ENCODE results near the gene IGF2BP3.
"Not testable (repeated sequence)": the region's sequence is repeated elsewhere in the genome, so short reads cannot be mapped to it uniquely, and the experiment has no call there.

IGF2BP3 gene

GRCh38 chr7:23470330-23471105 is at the start of gene IGF2BP3:
IGF2BP3 (minus strand) TSS chr7:23470491; CDS start chr7:23470110, 381 bp downstream.
- DNase-seq, result peak; percentile 97

- no peak for DNase-seq
Observed at GRCh38 chr7:23514755-23515154, 44.5 kb upstream of the IGF2BP3 start.

- DNase-seq, result not testable (repeated sequence)
Observed at GRCh38 chr7:23513746-23514145, 43.5 kb upstream of the IGF2BP3 start.

GRCh38 chr7:23494009-23494408 is 23.7 kb upstream of the IGF2BP3 start:
- DNase-seq, result no peak

DNA sequence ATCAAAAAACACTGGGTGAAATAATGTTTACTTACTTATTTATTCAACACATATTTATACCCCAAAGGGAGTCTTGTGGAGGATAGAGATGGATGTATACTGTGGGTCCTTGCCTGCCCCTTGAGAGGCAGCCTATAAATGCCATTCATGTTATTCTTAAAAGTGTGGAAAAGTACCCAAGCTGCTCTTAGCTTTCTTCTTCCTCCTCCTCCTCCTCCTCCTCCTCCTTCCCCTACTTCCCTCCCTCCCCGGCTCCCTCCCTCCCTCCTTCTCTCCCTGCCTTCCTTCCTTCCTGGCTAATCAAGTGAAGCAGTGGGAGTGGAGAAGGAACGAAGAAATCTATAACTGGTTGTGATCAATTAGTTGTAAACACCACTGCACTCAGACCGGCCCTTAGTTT is 21.2 kb upstream of the IGF2BP3 start:
- DNase-seq, result no peak

- DNase-seq, result no peak
Observed at GRCh38 chr7:23490357-23491135, 20.3 kb upstream of the IGF2BP3 start.

DNA sequence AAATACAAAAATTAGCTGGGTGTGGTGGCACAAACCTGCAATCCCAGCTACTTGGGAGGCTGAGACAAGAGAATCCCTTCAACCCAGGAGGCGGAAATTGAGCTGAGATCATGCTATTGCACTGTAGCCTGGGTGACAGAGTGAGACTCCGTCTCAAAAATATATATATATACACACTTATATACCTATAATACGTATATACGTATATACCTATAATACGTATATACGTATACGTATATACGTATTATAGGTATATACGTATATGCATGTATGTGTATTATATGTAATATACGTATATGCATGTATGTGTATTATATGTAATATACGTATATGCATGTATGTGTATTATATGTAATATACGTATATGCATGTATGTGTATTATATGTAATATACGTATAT is 18.4 kb upstream of the IGF2BP3 start:
- DNase-seq, result not testable (repeated sequence)

GRCh38 chr7:23487670-23488069 is 17.4 kb upstream of the IGF2BP3 start:
- no peak for DNase-seq

DNA sequence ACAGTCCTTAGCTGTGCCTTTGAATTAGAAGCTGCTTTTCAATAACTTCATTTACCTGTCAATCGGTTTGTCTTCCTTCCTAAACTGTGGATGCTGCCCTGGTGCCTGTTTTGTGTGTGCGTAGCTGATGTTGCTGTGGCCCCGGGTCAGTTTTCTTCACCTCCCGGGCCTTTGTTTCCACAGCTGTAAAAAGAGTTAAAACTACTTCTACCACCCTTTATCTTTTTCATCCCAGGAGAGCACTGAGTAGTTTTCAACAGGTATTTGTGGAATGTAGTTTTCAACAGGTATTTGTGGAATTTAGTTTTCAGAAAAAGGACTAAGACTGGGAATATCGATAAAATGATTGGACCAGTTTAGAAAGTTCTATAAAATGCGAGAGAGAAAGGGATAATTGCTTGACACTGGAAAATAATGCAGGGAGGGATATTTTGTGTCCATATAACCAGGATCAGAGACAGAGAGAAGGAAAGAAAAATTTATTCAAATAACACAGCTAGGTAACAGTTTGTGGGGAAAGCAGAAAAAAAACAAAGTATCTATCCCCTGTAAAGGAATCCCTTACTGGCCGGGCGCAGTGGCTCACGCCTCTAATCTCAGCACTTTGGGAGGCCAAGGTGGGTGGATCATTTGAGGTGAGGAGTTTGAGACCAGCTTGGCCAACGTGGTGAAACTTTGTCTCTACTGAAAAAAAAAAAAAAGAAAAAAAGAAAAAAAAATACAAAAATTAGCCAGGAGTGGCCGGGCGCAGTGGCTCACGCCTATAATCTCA is 15.9 kb upstream of the IGF2BP3 start:
- DNase-seq, result no peak

DNA sequence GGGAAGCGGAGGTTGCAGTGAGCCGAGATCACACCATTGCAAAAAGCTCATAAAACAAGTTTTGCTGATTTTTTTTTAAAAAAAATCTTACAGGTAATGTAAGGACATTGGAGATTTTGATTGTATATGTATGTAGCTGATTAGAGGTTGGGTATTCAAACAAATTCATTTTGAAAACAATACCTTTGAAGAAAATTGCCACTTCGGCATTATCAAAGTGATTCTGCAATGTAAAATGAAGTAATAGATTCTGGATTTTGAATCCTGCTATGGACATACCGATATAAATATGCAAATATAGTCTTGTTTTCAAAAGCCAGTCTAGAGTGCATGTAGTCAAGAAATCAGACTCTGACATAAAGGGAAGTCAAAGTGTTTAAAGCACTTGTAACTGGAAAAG is 12.4 kb upstream of the IGF2BP3 start:
- DNase-seq, result no peak

- DNase-seq, result no peak
Observed at GRCh38 chr7:23477962-23478866, 7.9 kb upstream of the IGF2BP3 start.

- DNase-seq, result no peak
Observed at GRCh38 chr7:23477157-23477499, 6.8 kb upstream of the IGF2BP3 start.

DNA sequence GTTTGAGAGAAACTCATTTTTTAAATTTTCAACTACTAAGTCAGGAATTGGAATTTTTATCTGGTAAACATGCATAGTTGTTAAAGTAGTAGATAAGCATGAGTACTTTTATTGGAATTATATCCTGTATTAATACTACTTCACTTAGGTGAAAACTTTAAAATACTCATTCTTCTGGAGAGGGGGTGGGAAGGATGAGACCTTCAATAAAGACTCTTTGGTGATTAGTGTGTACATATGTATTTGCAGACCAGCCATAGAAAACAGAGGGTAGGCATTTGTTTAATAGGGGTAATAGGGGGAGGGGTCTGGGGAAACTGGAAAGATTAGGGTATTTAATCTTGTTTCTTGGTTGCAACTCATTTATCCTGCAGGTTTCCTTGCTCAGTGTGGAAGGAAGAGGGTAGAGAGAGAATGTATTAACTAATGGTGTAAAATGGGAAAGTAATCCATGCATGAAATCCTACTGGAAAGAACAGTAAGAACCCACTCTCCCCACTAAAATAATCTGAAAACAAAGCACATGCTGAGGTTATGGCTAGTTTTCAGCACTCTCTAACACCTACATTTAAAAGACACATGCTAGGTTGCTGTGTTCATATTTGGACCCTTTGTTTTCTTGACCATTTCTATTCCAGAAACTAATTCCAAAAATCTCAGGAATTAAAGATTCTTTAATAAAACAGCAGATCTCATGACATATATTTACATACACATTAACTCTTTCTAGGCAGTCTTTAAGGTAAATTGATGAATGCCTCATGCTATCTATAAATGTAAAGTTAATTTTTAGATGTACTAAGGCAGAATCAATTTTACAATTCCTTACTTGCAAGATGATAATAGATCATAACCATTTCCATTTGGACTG is 6.2 kb upstream of the IGF2BP3 start:
- DNase-seq, result no peak

DNA sequence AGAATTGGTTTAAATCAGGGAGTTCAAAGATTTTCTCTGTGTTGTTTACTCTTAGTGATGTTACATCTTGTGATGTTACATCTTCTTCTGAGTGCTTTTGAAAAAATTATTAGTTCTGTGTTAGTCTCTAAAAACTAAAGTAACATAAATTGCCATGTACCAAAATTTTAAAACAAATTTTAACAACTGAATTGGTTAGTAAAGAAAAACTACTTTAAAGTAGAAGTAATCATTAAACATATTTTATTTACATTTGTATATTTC is 5.2 kb upstream of the IGF2BP3 start:
- no peak for DNase-seq

- no peak for DNase-seq
Observed at GRCh38 chr7:23474829-23475575, 4.7 kb upstream of the IGF2BP3 start.

- DNase-seq, result peak; percentile 97
Observed at GRCh38 chr7:23474094-23474828, 4.0 kb upstream of the IGF2BP3 start.

GRCh38 chr7:23473844-23474093 is 3.5 kb upstream of the IGF2BP3 start:
- DNase-seq, result peak; percentile 63

GRCh38 chr7:23472956-23473843 is 2.9 kb upstream of the IGF2BP3 start:
- peak; percentile 50 for DNase-seq

GRCh38 chr7:23472556-23472955 is 2.3 kb upstream of the IGF2BP3 start:
- no peak for DNase-seq

DNA sequence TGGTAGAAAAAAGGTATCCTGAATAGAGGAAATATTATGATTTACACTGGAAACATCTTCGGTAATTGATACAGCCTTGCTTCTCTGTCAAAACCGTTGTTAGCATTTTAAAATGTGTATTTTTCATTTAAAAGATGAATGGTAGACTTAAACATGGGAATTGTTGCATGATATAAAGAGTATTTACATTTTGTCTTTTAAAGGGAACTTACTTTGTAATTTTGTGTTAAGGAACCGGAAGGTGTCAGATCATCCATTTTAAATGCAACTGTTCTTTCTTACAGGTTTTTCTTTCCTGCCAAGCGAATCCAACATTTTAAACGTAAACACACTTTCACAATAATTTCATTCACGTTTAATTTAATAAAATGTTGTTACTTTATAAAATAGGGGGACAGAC is 1.8 kb upstream of the IGF2BP3 start:
- no peak for DNase-seq
